ENCODE results near the gene TRMT44.

Gene TRMT44

GRCh38 chr4:8506373-8507195 is 66.0 kb downstream of the TRMT44 start:
- peak; percentile 90 for DNase-seq (ENCODE audit: low read depth)
- H3K4me3 ChIP-seq (ENCODE audit: low read depth, low read length) = no peak overlapping the region
- no peak for TF ChIP-seq CTCF (conservative IDR thresholded peaks at IDR 0.05; ENCODE audit: low read depth, low read length)

- DNase-seq (ENCODE audit: low read depth) = peak; percentile 59
- no peak for TF ChIP-seq CTCF (conservative IDR thresholded peaks at IDR 0.05; ENCODE audit: low read depth, low read length)
- H3K4me3 ChIP-seq (ENCODE audit: low read depth, low read length) = no peak overlapping the region
Measured at GRCh38 chr4:8507196-8507570, 66.6 kb downstream of the TRMT44 start.

GRCh38 chr4:8507624-8508023 is 67.0 kb downstream of the TRMT44 start:
- DNase-seq (ENCODE audit: low read depth) = peak; percentile 51
- no peak overlapping the region for H3K4me3 ChIP-seq (ENCODE audit: low read depth, low read length)
- no peak for TF ChIP-seq CTCF (conservative IDR thresholded peaks at IDR 0.05; ENCODE audit: low read depth, low read length)

- no peak for DNase-seq (ENCODE audit: low read depth)
- no peak overlapping the region for H3K4me3 ChIP-seq (ENCODE audit: low read depth, low read length)
- no peak for TF ChIP-seq CTCF (conservative IDR thresholded peaks at IDR 0.05; ENCODE audit: low read depth, low read length)
Measured at GRCh38 chr4:8508266-8508665, 67.7 kb downstream of the TRMT44 start.

GRCh38 chr4:8508740-8509139 is 68.2 kb downstream of the TRMT44 start:
- H3K4me3 ChIP-seq (ENCODE audit: low read depth, low read length) = no peak overlapping the region
- DNase-seq (ENCODE audit: low read depth) = no peak
- no peak for TF ChIP-seq CTCF (conservative IDR thresholded peaks at IDR 0.05; ENCODE audit: low read depth, low read length)

- TF ChIP-seq CTCF (conservative IDR thresholded peaks at IDR 0.05; ENCODE audit: low read depth, low read length) = no peak
- no peak for DNase-seq (ENCODE audit: low read depth)
- H3K4me3 ChIP-seq (ENCODE audit: low read depth, low read length) = no peak overlapping the region
Measured at GRCh38 chr4:8509311-8509950, 68.9 kb downstream of the TRMT44 start.

GRCh38 chr4:8510191-8510590 is 69.6 kb downstream of the TRMT44 start:
- TF ChIP-seq CTCF (conservative IDR thresholded peaks at IDR 0.05; ENCODE audit: low read depth, low read length) = no peak
- no peak for DNase-seq (ENCODE audit: low read depth)
- no peak overlapping the region for H3K4me3 ChIP-seq (ENCODE audit: low read depth, low read length)
